ENCODE data around the gene CGB1.

Gene CGB1

DNA sequence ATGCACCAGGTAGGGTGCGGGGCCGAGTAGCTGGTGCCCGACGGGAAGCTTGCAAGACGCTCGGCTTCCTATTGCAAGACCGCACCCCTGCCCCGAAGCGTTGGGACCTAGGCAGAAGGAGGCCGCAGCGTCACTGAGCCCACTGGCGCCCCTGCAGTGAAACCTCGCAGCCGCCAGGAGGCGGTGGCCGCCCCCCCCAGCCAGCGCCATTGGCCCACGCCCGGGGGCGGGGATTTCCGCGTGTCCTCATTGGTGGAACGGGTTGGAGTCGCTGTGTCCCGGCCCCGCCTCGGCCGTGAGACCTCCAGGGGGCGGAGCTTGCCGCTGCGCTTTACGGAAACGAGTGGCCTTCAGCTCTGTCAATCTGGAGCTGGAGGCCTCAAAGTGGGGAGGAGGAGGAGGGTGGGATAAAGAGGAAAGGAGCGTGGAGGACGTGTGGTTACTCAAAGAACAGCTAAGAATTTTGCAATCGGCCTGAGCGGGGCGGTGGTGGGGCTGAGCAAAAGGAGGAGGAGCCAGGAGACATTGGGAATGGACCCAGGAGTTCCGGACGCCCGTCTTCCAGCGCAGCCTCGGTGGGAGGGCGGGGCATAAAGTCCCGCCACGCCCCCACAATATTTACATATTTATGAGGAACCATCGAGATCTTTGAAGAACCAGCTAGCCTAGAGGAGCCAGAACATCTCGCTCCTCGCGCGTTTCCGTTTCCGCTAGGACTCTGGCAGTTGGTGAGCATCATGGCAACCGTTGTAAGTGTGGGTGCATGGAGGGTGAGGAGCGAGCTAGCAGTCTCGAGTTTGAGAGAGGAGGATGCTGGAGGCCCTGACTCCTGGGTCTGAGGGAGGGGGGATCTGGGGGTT is 43.3 kb downstream of the CGB1 start, which contains the start of the genes GYS1 and RUVBL2:
Gene GYS1, minus strand, starts transcription at position 135 of the 860 bp plus-strand sequence. CDS start 197 bp downstream, outside the sequence.
Gene RUVBL2, plus strand, starts transcription at position 713 of the 860 bp plus-strand sequence. Its CDS starts 25 bp downstream, at position 738.
- Histone ChIP-seq H3K4me3 (ENCODE audit: low read depth, low read length) (peak within 1 kb of the TSS; percentile 81), H3K36me3 (ENCODE audit: control insufficient read depth in 2 of 2, insufficient read depth in 1 of 2, low read length in 2 of 2) (peaks cover 13 to 28% of the 10 kb centered on the region in 2 experiments; a peak in 2 of 3 replicates), H3K9me3 (ENCODE audit: control insufficient read depth, insufficient read depth, low read depth, low read length) (no peaks in the 10 kb centered on the region), H3K4me1 (ENCODE audit: control insufficient read depth, insufficient read depth, low read length) (peaks cover 12% of the 10 kb centered on the region; the same call in 1 of the 2 replicates), H3K27ac (ENCODE audit: extremely low read depth, low read depth, low read length) (peak within 1 kb of the TSS; percentile 81)
- CTCF ChIA-PET = interaction anchor here (0.5 to 2.9 kb wide), 66 partner anchors 8 to 1604 kb away, joined by 3 to 79 read pairs (median 4); partner anchors contain the start of genes CGB2, CGB7 and NUCB1
- POLR2A ChIA-PET = interaction anchor here (0.5 to 2.8 kb wide), 43 partner anchors 10 to 497 kb away, joined by 3 to 33 read pairs (median 6); partner anchors contain the start of genes ALDH16A1, DHDH, FTL and LHB
- TF ChIP-seq KLF7 (tag by site-specific recombination; IDR thresholded peaks at IDR 0.05; ENCODE audit: borderline replicate concordance) (no peak), GLIS1 (tag by site-specific recombination; IDR thresholded peaks at IDR 0.05) (peak; percentile 58), ZNF549 (tag by site-specific recombination; IDR thresholded peaks at IDR 0.05) (no peak), ZNF76 (tag by site-specific recombination; IDR thresholded peaks at IDR 0.05; ENCODE audit: borderline replicate concordance, low read depth) (0 out of 2 replicates have a peak, but pooled peaks have one; percentile 60), ELK4 (IDR thresholded peaks at IDR 0.05; ENCODE audit: borderline replicate concordance, low read depth, low read length) (no peak), KLF1 (tag by site-specific recombination; IDR thresholded peaks at IDR 0.05) (peak; percentile 69), ZNF555 (tag by site-specific recombination; conservative IDR thresholded peaks at IDR 0.05) (no peak), ZNF324 (tag by site-specific recombination; IDR thresholded peaks at IDR 0.05) (peak; percentile 57; the same call in 1 of the 2 replicates), FEZF1 (tag by site-specific recombination; IDR thresholded peaks at IDR 0.05) (peak; percentile 69), ZNF600 (tag by site-specific recombination; IDR thresholded peaks at IDR 0.05) (0 out of 2 replicates have a peak, but pooled peaks have one; percentile 17), ZNF391 (tag by site-specific recombination; IDR thresholded peaks at IDR 0.05; ENCODE audit: borderline replicate concordance, low read depth) (0 out of 2 replicates have a peak, but pooled peaks have one; percentile 9), ZIC2 (tag by site-specific recombination; IDR thresholded peaks at IDR 0.05) (peak; percentile 63), ZNF660 (tag by site-specific recombination; IDR thresholded peaks at IDR 0.05) (peak; percentile 75), ZFHX2 (tag by site-specific recombination; conservative IDR thresholded peaks at IDR 0.05) (peak; percentile 84), ZNF174 (tag by site-specific recombination; IDR thresholded peaks at IDR 0.05) (no peak), TRIM28 (IDR thresholded peaks at IDR 0.05; ENCODE audit: borderline replicate concordance, low read length) (no peak), ZNF366 (tag by site-specific recombination; conservative IDR thresholded peaks at IDR 0.05) (peak; percentile 100), ZNF423 (tag by site-specific recombination; IDR thresholded peaks at IDR 0.05) (no peak), ZNF747 (tag by site-specific recombination; IDR thresholded peaks at IDR 0.05) (no peak), SALL2 (tag by site-specific recombination; IDR thresholded peaks at IDR 0.05; ENCODE audit: borderline replicate concordance) (no peak), ZNF157 (tag by site-specific recombination; IDR thresholded peaks at IDR 0.05) (no peak), YY2 (tag by site-specific recombination; IDR thresholded peaks at IDR 0.05) (peak; percentile 83), ZNF19 (tag by site-specific recombination; IDR thresholded peaks at IDR 0.05; ENCODE audit: low read depth) (no peak), KLF8 (tag by site-specific recombination; IDR thresholded peaks at IDR 0.05) (peak; percentile 95), ZNF394 (tag by site-specific recombination; IDR thresholded peaks at IDR 0.05; ENCODE audit: borderline replicate concordance) (0 out of 2 replicates have a peak, but pooled peaks have one; percentile 27), PATZ1 (tag by site-specific recombination; IDR thresholded peaks at IDR 0.05) (peak; percentile 95), ZNF670 (tag by site-specific recombination; IDR thresholded peaks at IDR 0.05; ENCODE audit: low read depth) (no peak), ZNF48 (tag by site-specific recombination; IDR thresholded peaks at IDR 0.05) (no peak), KLF16 (tag by site-specific recombination; IDR thresholded peaks at IDR 0.05) (peak; percentile 68)
- TF ChIP-seq, protein P1, sequence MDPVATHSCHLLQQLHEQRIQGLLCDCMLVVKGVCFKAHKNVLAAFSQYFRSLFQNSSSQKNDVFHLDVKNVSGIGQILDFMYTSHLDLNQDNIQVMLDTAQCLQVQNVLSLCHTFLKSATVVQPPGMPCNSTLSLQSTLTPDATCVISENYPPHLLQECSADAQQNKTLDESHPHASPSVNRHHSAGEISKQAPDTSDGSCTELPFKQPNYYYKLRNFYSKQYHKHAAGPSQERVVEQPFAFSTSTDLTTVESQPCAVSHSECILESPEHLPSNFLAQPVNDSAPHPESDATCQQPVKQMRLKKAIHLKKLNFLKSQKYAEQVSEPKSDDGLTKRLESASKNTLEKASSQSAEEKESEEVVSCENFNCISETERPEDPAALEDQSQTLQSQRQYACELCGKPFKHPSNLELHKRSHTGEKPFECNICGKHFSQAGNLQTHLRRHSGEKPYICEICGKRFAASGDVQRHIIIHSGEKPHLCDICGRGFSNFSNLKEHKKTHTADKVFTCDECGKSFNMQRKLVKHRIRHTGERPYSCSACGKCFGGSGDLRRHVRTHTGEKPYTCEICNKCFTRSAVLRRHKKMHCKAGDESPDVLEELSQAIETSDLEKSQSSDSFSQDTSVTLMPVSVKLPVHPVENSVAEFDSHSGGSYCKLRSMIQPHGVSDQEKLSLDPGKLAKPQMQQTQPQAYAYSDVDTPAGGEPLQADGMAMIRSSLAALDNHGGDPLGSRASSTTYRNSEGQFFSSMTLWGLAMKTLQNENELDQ (tag by site-specific recombination; IDR thresholded peaks at IDR 0.05; ENCODE audit: low read depth) = no peak
- TF ChIP-seq, protein P2, sequence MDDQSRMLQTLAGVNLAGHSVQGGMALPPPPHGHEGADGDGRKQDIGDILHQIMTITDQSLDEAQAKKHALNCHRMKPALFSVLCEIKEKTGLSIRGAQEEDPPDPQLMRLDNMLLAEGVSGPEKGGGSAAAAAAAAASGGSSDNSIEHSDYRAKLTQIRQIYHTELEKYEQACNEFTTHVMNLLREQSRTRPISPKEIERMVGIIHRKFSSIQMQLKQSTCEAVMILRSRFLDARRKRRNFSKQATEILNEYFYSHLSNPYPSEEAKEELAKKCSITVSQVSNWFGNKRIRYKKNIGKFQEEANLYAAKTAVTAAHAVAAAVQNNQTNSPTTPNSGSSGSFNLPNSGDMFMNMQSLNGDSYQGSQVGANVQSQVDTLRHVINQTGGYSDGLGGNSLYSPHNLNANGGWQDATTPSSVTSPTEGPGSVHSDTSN (CRISPR knock-in tag; IDR thresholded peaks at IDR 0.05) = 0 out of 2 replicates have a peak, but pooled peaks have one; percentile 46
